ENCODE measurements around the gene MYRIP. TPM values are rescaled to one million over a fixed set of nuclear protein-coding genes. Genes with fewer than 3 reads are reported as not detected.

Gene MYRIP
- total RNA-seq, 1 experiment from 2014 or later, result not detected

GRCh38 chr3:40262331-40262730, 452.9 kb downstream of the MYRIP start:
- no peaks in the 10 kb centered on the region for H3K79me2 ChIP-seq (ENCODE audit: low read length)
- H3K36me3 ChIP-seq (ENCODE audit: low read depth, low read length), result no peaks in the 10 kb centered on the region
- H3K9me3 ChIP-seq (ENCODE audit: low read length), result no peaks in the 10 kb centered on the region
- DNase-seq (no peak), ATAC-seq (no peak)
- H3K4me1 ChIP-seq (ENCODE audit: insufficient read depth, low read length), result no peaks in the 10 kb centered on the region
- no peak overlapping the region for H3K4me3 ChIP-seq (ENCODE audit: low read length)
- TF ChIP-seq CTCF (conservative IDR thresholded peaks at IDR 0.05; ENCODE audit: low read depth, low read length), result no peak
- H3K9me2 ChIP-seq (replicated peaks; ENCODE audit: low read length), result no peaks in the 10 kb centered on the region
- H3K9ac ChIP-seq (ENCODE audit: low read length), result no peak overlapping the region
- intact Hi-C loops (cut with micrococcal nuclease), result no loop called here
- H3K4me2 ChIP-seq (ENCODE audit: low read length), result no peak overlapping the region
- peaks cover 52% of the 10 kb centered on the region; the same call in 1 of the 2 replicates for H3K27me3 ChIP-seq (ENCODE audit: low read length)
- no TSS peak for BruUV-seq (replicated peaks)
- no peak overlapping the region for H3K27ac ChIP-seq (ENCODE audit: low read length)
- CTCF ChIA-PET, result interaction anchor here (0.5 kb wide), 1 partner anchor 17 kb away, joined by 3 read pairs; no protein-coding TSS in a partner anchor
- POLR2A ChIA-PET (ENCODE audit: unreplicated experiment), result no interaction called here
- no peak overlapping the region for H2AFZ ChIP-seq (ENCODE audit: low read length)
- no peaks in the 10 kb centered on the region for H3F3A ChIP-seq (ENCODE audit: low read length, unreplicated experiment)
- no peaks in the 10 kb centered on the region for H4K20me1 ChIP-seq (ENCODE audit: low read length)

- no peaks in the 10 kb centered on the region for H3K4me1 ChIP-seq (ENCODE audit: insufficient read depth, low read length)
- no peak overlapping the region for H2AFZ ChIP-seq (ENCODE audit: low read length)
- no peak overlapping the region for H3K4me3 ChIP-seq (ENCODE audit: low read length)
- H3K9ac ChIP-seq (ENCODE audit: low read length), result no peak overlapping the region
- no peaks in the 10 kb centered on the region for H3K36me3 ChIP-seq (ENCODE audit: low read depth, low read length)
- no peaks in the 10 kb centered on the region for H3F3A ChIP-seq (ENCODE audit: low read length, unreplicated experiment)
- no peaks in the 10 kb centered on the region for H4K20me1 ChIP-seq (ENCODE audit: low read length)
- no peak for DNase-seq
- ATAC-seq, result no peak
- H3K4me2 ChIP-seq (ENCODE audit: low read length), result no peak overlapping the region
- no peak overlapping the region for H3K27ac ChIP-seq (ENCODE audit: low read length)
- no peaks in the 10 kb centered on the region for H3K9me2 ChIP-seq (replicated peaks; ENCODE audit: low read length)
- no TSS peak for BruUV-seq (replicated peaks)
- H3K79me2 ChIP-seq (ENCODE audit: low read length), result no peaks in the 10 kb centered on the region
- POLR2A ChIA-PET (ENCODE audit: unreplicated experiment), result no interaction called here
- no peak for TF ChIP-seq EZH2phosphoT487 (IDR thresholded peaks at IDR 0.05; ENCODE audit: borderline replicate concordance, low read length)
- H3K9me3 ChIP-seq (ENCODE audit: low read length), result no peaks in the 10 kb centered on the region
- CTCF ChIA-PET, result interaction anchor here (0.6 kb wide), 1 partner anchor 45 kb away, joined by 4 read pairs; no protein-coding TSS in a partner anchor
- intact Hi-C loops (cut with micrococcal nuclease), result no loop called here
- peaks cover 69% of the 10 kb centered on the region for H3K27me3 ChIP-seq (ENCODE audit: low read length)
These were observed 455.0 kb downstream of the MYRIP start for GRCh38 chr3:40264451-40264850.

GRCh38 chr3:40265181-40265580, 455.8 kb downstream of the MYRIP start:
- peaks cover 74% of the 10 kb centered on the region for H3K27me3 ChIP-seq (ENCODE audit: low read length)
- ChIA-PET CTCF (interaction anchor here (0.6 kb wide), 1 partner anchor 44 kb away, joined by 4 read pairs; no protein-coding TSS in a partner anchor), POLR2A (ENCODE audit: unreplicated experiment) (no interaction called here)
- H3K4me3 ChIP-seq (ENCODE audit: low read length), result no peak overlapping the region
- ATAC-seq, result no peak
- no peaks in the 10 kb centered on the region for H3K9me2 ChIP-seq (replicated peaks; ENCODE audit: low read length)
- no peak overlapping the region for H3K9ac ChIP-seq (ENCODE audit: low read length)
- intact Hi-C loops (cut with micrococcal nuclease), result no loop called here
- no peak overlapping the region for H2AFZ ChIP-seq (ENCODE audit: low read length)
- no peaks in the 10 kb centered on the region for H3K36me3 ChIP-seq (ENCODE audit: low read depth, low read length)
- H3K4me2 ChIP-seq (ENCODE audit: low read length), result no peak overlapping the region
- BruUV-seq (replicated peaks), result no TSS peak
- H3K9me3 ChIP-seq (ENCODE audit: low read length), result no peaks in the 10 kb centered on the region
- no peaks in the 10 kb centered on the region for H3K79me2 ChIP-seq (ENCODE audit: low read length)
- TF ChIP-seq EZH2 (IDR thresholded peaks at IDR 0.05; ENCODE audit: low read length, unreplicated experiment) (no peak), EZH2phosphoT487 (IDR thresholded peaks at IDR 0.05; ENCODE audit: borderline replicate concordance, low read length) (no peak), CTCF (conservative IDR thresholded peaks at IDR 0.05; ENCODE audit: low read depth, low read length) (no peak)
- DNase-seq, result no peak
- H3K4me1 ChIP-seq (ENCODE audit: insufficient read depth, low read length), result no peaks in the 10 kb centered on the region
- H3K27ac ChIP-seq (ENCODE audit: low read length), result no peak overlapping the region
- H4K20me1 ChIP-seq (ENCODE audit: low read length), result no peaks in the 10 kb centered on the region
- no peaks in the 10 kb centered on the region for H3F3A ChIP-seq (ENCODE audit: low read length, unreplicated experiment)
